ENCODE results near the gene MYOM1. TPM values are rescaled to one million over a fixed set of nuclear protein-coding genes. Genes with fewer than 3 reads are reported as not detected.

The MYOM1 gene
- total and polyA plus RNA-seq, 9 donors = 265 to 771 (median 603) TPM

GRCh38 chr18:3138274-3138975 is 81.3 kb downstream of the MYOM1 start:
- 96% methylated on average over 3 of the region's 11 CpGs for WGBS (ENCODE audit: insufficient coverage)
- H3K27ac ChIP-seq (ENCODE audit: low read length) = no peak overlapping the region
- H3K9me3 ChIP-seq (replicated peaks; ENCODE audit: control insufficient read depth, low read depth, low read length) = no peaks in the 10 kb centered on the region
- no peak for DNase-seq
- no peaks in the 10 kb centered on the region for H3K27me3 ChIP-seq (ENCODE audit: control insufficient read depth, insufficient read depth, low read length)
- no peak overlapping the region for H3K4me3 ChIP-seq (ENCODE audit: low read length)
- H3K36me3 ChIP-seq (ENCODE audit: control insufficient read depth, insufficient read depth, low read length) = peaks cover 18% of the 10 kb centered on the region
- H3K4me1 ChIP-seq (ENCODE audit: control insufficient read depth, insufficient read depth, low read length) = no peaks in the 10 kb centered on the region

DNA sequence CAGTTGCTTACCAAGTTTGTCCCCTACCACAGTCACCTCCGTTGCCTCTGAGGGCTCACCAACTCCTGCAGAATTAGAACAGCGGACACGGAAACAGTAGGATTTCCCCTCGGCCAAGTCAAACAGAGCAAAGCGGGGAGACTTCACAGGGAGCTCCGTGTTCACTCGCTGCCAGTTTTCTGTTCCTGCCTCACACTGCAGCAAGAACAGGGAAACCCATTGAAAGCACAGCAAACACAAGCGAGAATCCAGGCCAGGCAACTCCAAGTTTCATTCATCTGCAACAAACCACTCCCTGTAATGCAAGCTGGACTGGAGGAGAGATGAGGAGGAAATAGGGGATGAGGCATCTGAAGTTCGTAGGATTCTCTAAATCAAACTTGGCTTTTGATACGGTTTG is 84.2 kb downstream of the MYOM1 start:
- H3K4me1 ChIP-seq (ENCODE audit: control insufficient read depth, insufficient read depth, low read length) = no peaks in the 10 kb centered on the region
- 79% methylated on average over 7 of the region's 10 CpGs for WGBS (ENCODE audit: insufficient coverage)
- no peaks in the 10 kb centered on the region for H3K9me3 ChIP-seq (replicated peaks; ENCODE audit: control insufficient read depth, low read depth, low read length)
- no peaks in the 10 kb centered on the region for H3K27me3 ChIP-seq (ENCODE audit: control insufficient read depth, insufficient read depth, low read length)
- no peak overlapping the region for H3K4me3 ChIP-seq (ENCODE audit: low read length)
- no peak for DNase-seq
- no peak overlapping the region for H3K27ac ChIP-seq (ENCODE audit: low read length)
- peaks cover 16% of the 10 kb centered on the region for H3K36me3 ChIP-seq (ENCODE audit: control insufficient read depth, insufficient read depth, low read length)

- Histone ChIP-seq H3K27me3 (ENCODE audit: control insufficient read depth, insufficient read depth, low read length) (no peaks in the 10 kb centered on the region), H3K27ac (ENCODE audit: low read length) (no peak overlapping the region), H3K36me3 (ENCODE audit: control insufficient read depth, insufficient read depth, low read length) (peaks cover 9% of the 10 kb centered on the region), H3K4me1 (ENCODE audit: control insufficient read depth, insufficient read depth, low read length) (no peaks in the 10 kb centered on the region), H3K9me3 (replicated peaks; ENCODE audit: control insufficient read depth, low read depth, low read length) (no peaks in the 10 kb centered on the region), H3K4me3 (ENCODE audit: low read length) (no peak overlapping the region)
- 75% methylated on average over 2 of the region's 3 CpGs for WGBS (ENCODE audit: insufficient coverage)
- DNase-seq = no peak
Observed at GRCh38 chr18:3132700-3133099, 87.1 kb downstream of the MYOM1 start.

- Histone ChIP-seq H3K9me3 (replicated peaks; ENCODE audit: control insufficient read depth, low read depth, low read length) (no peaks in the 10 kb centered on the region), H3K27ac (ENCODE audit: low read length) (no peak overlapping the region), H3K4me1 (ENCODE audit: control insufficient read depth, insufficient read depth, low read length) (no peaks in the 10 kb centered on the region), H3K27me3 (ENCODE audit: control insufficient read depth, insufficient read depth, low read length) (no peaks in the 10 kb centered on the region), H3K36me3 (ENCODE audit: control insufficient read depth, insufficient read depth, low read length) (peaks cover 21% of the 10 kb centered on the region), H3K4me3 (ENCODE audit: low read length) (no peak overlapping the region)
- no peak for DNase-seq
- WGBS (ENCODE audit: insufficient coverage) = no CpG with 5 or more reads among the region's 2 CpGs
Observed at GRCh38 chr18:3130344-3130743, 89.4 kb downstream of the MYOM1 start.

- no peak overlapping the region for H3K4me3 ChIP-seq (ENCODE audit: low read length)
- H3K36me3 ChIP-seq (ENCODE audit: control insufficient read depth, insufficient read depth, low read length) = peaks cover 22% of the 10 kb centered on the region
- no peaks in the 10 kb centered on the region for H3K9me3 ChIP-seq (replicated peaks; ENCODE audit: control insufficient read depth, low read depth, low read length)
- no CpG with 5 or more reads among the region's 16 CpGs for WGBS (ENCODE audit: insufficient coverage)
- DNase-seq = peak; percentile 94
- no peaks in the 10 kb centered on the region for H3K4me1 ChIP-seq (ENCODE audit: control insufficient read depth, insufficient read depth, low read length)
- no peak overlapping the region for H3K27ac ChIP-seq (ENCODE audit: low read length)
- no peaks in the 10 kb centered on the region for H3K27me3 ChIP-seq (ENCODE audit: control insufficient read depth, insufficient read depth, low read length)
Observed at GRCh38 chr18:3129053-3129864, 90.5 kb downstream of the MYOM1 start.

GRCh38 chr18:3126457-3127097 is 93.2 kb downstream of the MYOM1 start:
- Histone ChIP-seq H3K9me3 (replicated peaks; ENCODE audit: control insufficient read depth, low read depth, low read length) (no peaks in the 10 kb centered on the region), H3K27me3 (ENCODE audit: control insufficient read depth, insufficient read depth, low read length) (no peaks in the 10 kb centered on the region), H3K4me1 (ENCODE audit: control insufficient read depth, insufficient read depth, low read length) (no peaks in the 10 kb centered on the region), H3K4me3 (ENCODE audit: low read length) (no peak overlapping the region), H3K36me3 (ENCODE audit: control insufficient read depth, insufficient read depth, low read length) (peaks cover 19% of the 10 kb centered on the region), H3K27ac (ENCODE audit: low read length) (no peak overlapping the region)
- DNase-seq = no peak
- 93% methylated on average over 7 of the region's 9 CpGs for WGBS (ENCODE audit: insufficient coverage)

DNA sequence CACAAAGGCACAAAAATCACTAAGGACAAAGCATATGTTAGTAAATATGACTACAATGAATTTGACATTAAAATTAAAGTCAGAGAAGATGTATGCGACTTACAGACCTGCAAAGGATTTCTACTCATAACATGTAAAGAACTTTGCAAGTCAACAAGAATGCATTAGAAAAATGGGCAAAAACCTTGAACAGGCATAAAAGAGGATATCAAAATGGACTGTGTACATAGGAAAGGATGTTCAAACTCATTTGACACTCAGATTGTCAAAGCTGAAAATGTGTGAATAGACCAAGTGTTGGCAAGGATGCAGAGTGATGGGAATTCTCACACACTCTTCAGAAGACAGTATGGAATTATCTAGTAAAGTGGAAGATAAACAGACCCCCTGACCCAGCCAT is 94.9 kb downstream of the MYOM1 start:
- no CpG with 5 or more reads among the region's 1 CpG for WGBS (ENCODE audit: insufficient coverage)
- no peak overlapping the region for H3K27ac ChIP-seq (ENCODE audit: low read length)
- H3K36me3 ChIP-seq (ENCODE audit: control insufficient read depth, insufficient read depth, low read length) = peaks cover 19% of the 10 kb centered on the region
- no peaks in the 10 kb centered on the region for H3K27me3 ChIP-seq (ENCODE audit: control insufficient read depth, insufficient read depth, low read length)
- no peak overlapping the region for H3K4me3 ChIP-seq (ENCODE audit: low read length)
- DNase-seq = no peak
- H3K9me3 ChIP-seq (replicated peaks; ENCODE audit: control insufficient read depth, low read depth, low read length) = no peaks in the 10 kb centered on the region
- no peaks in the 10 kb centered on the region for H3K4me1 ChIP-seq (ENCODE audit: control insufficient read depth, insufficient read depth, low read length)

GRCh38 chr18:3122851-3123250 is 96.9 kb downstream of the MYOM1 start:
- no peak for DNase-seq
- Histone ChIP-seq H3K36me3 (ENCODE audit: control insufficient read depth, insufficient read depth, low read length) (peaks cover 29% of the 10 kb centered on the region), H3K9me3 (replicated peaks; ENCODE audit: control insufficient read depth, low read depth, low read length) (no peaks in the 10 kb centered on the region), H3K4me1 (ENCODE audit: control insufficient read depth, insufficient read depth, low read length) (no peaks in the 10 kb centered on the region), H3K4me3 (ENCODE audit: low read length) (no peak overlapping the region), H3K27ac (ENCODE audit: low read length) (no peak overlapping the region), H3K27me3 (ENCODE audit: control insufficient read depth, insufficient read depth, low read length) (no peaks in the 10 kb centered on the region)
- WGBS (ENCODE audit: insufficient coverage) = no CpG with 5 or more reads among the region's 5 CpGs

DNA sequence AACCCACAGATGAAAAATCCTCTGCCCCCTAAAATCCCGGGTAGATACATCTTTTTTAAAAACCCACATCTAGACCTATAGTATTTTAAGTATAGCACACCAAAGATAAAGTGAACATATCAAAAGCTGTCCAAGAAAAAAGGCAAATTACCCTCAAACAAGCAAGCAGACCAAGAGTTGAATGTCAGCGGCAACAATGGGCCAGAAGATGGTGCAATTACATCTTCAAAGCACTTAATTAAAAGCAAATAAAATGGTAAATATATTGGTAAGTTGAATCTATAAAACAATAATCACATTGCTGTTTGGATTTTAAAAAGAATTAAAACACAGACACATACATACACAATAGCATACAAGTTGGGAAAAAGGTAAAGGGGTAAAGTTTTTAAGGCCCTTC is 98.5 kb downstream of the MYOM1 start:
- no peak overlapping the region for H3K27ac ChIP-seq (ENCODE audit: low read length)
- no CpG with 5 or more reads among the region's 2 CpGs for WGBS (ENCODE audit: insufficient coverage)

DNA sequence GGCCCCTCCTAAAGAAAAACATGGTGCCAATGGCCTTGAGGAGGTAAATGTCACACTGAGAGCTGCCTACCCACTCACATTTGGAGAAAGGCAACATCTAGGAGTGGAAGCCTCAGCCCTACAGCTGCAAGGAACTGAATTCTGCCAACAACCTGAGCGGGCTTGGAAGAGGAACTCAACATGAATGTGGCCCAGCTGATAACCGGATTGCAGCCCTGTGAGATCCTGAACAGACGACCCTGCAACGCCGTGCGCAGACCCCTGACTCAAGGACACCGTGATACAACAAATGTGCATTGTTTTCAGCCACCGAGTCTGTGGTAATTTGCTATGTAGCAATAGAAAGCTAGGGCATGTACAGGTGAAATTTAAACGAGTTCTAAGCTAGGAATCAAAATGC is 99.4 kb downstream of the MYOM1 start:
- peaks cover 29% of the 10 kb centered on the region for H3K36me3 ChIP-seq (ENCODE audit: control insufficient read depth, insufficient read depth, low read length)
- H3K4me3 ChIP-seq (ENCODE audit: low read length) = no peak overlapping the region
- H3K27ac ChIP-seq (ENCODE audit: low read length) = no peak overlapping the region
- no peaks in the 10 kb centered on the region for H3K9me3 ChIP-seq (replicated peaks; ENCODE audit: control insufficient read depth, low read depth, low read length)
- H3K4me1 ChIP-seq (ENCODE audit: control insufficient read depth, insufficient read depth, low read length) = no peaks in the 10 kb centered on the region
- H3K27me3 ChIP-seq (ENCODE audit: control insufficient read depth, insufficient read depth, low read length) = no peaks in the 10 kb centered on the region
- DNase-seq = peak; percentile 5
- WGBS (ENCODE audit: insufficient coverage) = 74% methylated on average over 8 of the region's 9 CpGs

More for the DNA sequence above, 98.5 kb downstream of the MYOM1 start:
- Histone ChIP-seq H3K4me1 (ENCODE audit: control insufficient read depth, insufficient read depth, low read length) (no peaks in the 10 kb centered on the region), H3K9me3 (replicated peaks; ENCODE audit: control insufficient read depth, low read depth, low read length) (no peaks in the 10 kb centered on the region), H3K27me3 (ENCODE audit: control insufficient read depth, insufficient read depth, low read length) (no peaks in the 10 kb centered on the region), H3K36me3 (ENCODE audit: control insufficient read depth, insufficient read depth, low read length) (peaks cover 29% of the 10 kb centered on the region), H3K4me3 (ENCODE audit: low read length) (no peak overlapping the region)
- DNase-seq = no peak
